Stimulated activated CD4-positive, alpha-beta T cell treated with anti-CD3 and anti-CD28 coated beads, Interleukin-12 subunit alpha, Interleukin-12 subunit beta, amount 100 ng/mL, for 48 hours (primary cell): ENCODE measurements around the gene SLC35B2.

Source experiments
- DNase-seq, 3 donors: peaks; one replicate each; pipeline ENCODE4 v3.0.0-alpha.2; 2020; ENCODE audit warnings: low read depth in 2 of 3, low spot score in 1 of 3

Gene SLC35B2

DNA sequence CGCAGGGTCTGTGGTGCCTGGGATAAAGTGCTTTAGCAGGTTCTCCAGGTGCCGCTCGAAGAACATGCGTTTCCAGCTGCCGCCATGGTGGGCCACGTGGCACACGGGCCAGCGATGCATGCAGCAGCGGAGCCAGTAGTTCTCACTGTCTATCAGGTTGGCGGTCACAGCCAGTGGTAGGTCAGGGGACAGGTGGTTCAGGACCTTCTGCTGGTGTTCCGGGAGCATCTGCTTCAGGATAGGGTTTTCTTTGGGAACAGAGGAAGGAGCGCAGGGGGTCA, 28.9 kb upstream of the SLC35B2 start:
- DNase-seq, result no peak

GRCh38 chr6:44285552-44286284, 28.4 kb upstream of the SLC35B2 start:
- DNase-seq, result no peak

DNA sequence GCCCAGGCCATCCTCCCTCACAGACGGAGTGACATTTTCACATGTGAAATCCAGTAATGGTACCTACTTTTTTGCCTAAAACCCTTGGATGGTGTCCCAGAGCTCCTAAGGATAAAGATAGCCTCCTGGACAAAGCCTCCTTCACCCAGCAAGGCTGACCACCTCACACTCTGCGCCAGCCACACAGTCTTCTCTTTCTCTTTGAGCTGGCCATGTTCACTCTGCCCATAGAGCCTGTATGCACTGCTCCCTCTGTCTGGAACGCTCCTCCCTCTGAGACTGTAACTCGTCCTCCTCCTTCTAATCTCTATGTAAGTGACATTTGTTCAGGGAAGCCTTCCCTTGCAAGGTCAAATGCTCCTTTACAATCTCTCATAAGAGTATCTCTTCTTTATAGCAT, 27.5 kb upstream of the SLC35B2 start:
- DNase-seq, result no peak

- no peak for DNase-seq
Measured at GRCh38 chr6:44284121-44284520, 26.8 kb upstream of the SLC35B2 start.

DNA sequence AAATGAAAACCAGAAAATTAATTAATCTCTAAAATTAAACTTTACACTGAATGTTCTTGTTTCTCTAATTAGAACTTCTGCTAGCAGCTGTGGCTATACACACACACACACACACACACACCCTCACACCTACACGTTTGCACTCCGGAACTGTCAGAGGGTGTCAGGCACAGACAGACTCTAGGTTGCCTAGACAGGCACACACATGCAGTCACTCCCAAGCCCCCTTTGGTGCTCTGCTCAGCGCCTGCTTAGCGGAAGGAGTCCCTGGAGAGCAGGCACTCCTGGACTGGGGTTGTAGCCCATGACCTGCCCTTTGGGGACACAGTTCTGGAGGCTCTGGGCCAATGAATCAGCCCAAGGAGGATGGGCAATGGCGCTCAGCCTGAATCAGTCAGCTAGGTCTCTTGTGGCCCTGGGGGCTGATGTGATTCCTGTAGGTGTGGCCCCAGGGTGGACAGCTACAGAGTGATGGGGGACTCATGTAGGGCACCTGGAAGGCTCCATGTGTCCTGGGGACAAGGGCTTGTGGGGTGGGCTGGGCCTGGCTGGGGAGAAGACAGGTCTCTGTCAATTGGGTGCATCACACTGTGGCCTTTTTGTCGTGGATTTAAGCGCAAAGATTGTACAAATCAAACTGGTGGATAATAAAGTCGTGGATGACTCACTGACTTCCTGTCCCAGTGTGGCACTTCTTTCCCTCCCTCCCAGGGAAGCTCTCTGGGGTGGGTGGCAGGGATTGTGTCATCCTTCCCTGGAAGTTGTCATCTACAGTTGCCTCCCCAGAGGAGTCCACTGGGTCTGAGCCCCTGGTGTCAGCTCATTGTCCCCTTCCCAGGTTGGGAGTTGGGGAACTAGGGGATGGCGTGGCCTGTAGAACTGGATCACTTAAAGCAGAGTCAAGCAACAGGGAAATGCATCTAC, 21.7 kb upstream of the SLC35B2 start:
- DNase-seq, result no peak

DNA sequence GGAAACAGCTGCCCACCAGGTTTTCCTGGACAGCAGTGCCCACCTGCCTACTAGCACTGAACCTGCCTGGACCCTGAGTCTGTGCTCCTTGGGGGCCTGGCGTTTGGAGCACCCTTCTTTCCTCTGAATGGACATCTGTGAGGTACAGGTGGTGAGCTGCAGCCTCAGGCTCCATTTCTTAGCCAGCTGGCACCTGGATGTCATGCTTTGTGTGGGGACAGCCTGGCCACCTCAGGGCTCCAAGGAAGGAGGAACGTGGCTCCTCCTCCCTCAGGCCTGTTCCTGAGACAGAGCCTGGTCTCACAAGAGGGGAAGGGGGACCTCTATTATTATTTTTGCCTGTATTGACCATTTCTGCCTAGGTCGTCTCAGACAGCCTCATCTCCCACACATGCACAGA, 21.0 kb upstream of the SLC35B2 start:
- no peak for DNase-seq

- DNase-seq, result no peak
Measured at GRCh38 chr6:44277763-44278162, 20.4 kb upstream of the SLC35B2 start.

DNA sequence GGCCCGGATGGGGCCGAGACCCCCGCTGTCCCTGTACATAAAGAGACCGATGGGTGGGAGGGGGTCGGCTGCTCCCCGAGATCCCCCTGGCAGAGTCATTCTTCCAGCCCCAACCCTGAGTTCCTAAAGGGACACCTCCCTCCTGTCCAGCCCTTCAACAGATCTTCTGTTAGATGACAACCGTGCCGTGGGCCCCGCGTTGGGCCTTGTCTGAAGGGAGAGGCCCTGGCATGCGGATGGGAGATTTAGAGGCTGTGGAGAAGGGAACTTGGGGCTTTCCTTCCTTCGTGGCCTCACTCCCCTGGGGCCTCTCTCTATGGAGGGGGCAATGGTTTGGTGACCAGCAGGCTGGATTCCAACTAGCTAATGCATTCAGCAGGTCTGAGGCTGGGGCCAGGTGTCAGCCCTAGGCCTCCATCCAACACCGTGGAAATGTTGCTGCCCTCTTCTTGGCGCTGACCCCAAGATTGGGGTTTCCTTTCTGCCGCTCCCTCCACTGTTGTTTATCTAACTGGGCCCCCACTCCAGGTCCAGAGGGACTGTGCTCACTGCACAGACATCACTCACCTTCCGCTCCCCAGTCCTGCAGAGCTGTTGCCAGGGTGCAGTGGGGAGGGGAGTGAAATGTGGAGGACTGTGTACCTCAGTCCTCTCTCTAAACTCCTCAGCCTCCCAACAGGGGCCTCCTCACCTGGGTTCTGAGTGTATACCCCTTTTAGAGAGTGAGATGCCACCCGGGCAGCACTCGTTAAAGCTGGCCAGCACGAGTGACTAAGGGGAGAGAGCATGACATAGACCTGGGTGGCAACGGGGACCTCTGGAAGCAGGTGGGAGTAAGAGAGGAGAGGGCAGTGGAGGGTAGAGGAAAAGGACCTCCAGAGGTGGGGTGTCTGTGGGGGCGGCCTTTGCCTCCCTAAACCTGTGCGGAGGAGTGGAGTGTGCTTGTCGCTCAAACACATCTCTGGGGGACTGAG, 19.6 kb upstream of the SLC35B2 start:
- DNase-seq, result no peak

- DNase-seq, result no peak
Measured at GRCh38 chr6:44275749-44276648, 18.7 kb upstream of the SLC35B2 start.

DNA sequence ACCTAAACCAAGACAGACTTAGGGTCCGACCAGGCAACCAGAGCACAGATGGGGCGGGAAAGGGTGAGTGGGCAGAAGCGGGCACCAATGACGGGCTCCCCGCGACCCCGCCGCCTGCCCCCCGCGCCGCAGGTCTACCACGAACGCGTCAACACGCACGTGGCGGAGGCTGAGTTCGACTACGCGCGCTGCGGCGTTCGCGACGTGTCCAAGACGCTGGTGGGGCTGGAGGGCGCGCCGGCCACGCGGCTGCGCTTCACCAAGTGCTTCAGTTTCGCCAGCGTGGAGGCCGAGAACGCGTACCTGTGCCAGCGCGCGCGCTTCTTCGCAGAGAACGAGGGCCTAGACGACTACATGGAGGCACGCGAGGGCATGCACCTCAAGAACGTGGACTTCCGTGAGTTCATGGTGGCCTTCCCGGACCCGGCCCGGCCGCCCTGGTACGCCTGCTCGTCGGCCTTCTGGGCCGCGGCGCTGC, 18.0 kb upstream of the SLC35B2 start:
- no peak for DNase-seq

- DNase-seq, result no peak
Measured at GRCh38 chr6:44273617-44274016, 16.3 kb upstream of the SLC35B2 start.

DNA sequence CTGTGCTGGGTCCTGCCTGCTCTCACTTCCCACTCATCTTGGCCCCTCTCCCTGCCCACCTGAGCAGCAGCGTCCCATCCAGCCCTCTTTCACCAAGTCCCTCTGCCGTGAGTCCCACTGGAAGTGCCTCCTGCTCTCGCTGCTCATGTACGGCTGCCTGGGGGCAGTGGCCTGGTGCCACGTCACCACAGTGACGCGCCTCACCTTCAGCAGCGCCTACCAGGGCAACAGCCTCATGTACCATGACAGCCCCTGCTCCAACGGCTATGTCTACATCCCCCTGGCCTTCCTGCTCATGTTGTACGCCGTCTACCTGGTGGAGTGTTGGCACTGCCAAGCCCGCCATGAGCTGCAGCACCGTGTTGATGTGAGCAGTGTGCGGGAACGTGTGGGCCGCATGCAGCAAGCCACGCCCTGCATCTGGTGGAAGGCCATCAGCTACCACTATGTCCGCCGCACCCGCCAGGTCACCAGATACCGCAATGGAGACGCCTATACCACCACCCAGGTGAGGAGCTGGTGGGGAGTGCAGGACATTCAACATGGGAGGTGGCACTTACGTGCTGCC, 15.8 kb upstream of the SLC35B2 start:
- DNase-seq, result no peak

GRCh38 chr6:44272529-44272928, 15.2 kb upstream of the SLC35B2 start:
- no peak for DNase-seq

DNA sequence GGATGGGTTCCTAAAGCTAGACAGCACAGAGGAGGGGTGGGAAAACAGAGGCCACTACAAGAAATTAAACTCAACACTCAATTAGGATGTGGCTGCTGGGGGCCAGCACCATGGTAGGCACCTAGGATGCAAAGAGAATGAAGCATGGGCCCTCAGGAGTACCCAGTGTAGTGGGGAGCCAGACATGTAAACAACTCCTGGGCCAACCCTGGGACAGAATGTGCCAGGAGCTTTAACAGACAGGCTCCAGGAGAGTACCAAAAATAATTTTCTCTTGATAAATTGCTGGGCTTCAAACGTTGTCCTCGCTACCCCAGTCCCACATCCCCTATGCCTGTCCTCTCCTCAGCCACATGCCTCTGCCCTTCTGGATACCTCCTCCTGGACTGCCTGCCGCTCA, 14.6 kb upstream of the SLC35B2 start:
- DNase-seq, result no peak

- no peak for DNase-seq
Measured at GRCh38 chr6:44271406-44271723, 14.0 kb upstream of the SLC35B2 start.

DNA sequence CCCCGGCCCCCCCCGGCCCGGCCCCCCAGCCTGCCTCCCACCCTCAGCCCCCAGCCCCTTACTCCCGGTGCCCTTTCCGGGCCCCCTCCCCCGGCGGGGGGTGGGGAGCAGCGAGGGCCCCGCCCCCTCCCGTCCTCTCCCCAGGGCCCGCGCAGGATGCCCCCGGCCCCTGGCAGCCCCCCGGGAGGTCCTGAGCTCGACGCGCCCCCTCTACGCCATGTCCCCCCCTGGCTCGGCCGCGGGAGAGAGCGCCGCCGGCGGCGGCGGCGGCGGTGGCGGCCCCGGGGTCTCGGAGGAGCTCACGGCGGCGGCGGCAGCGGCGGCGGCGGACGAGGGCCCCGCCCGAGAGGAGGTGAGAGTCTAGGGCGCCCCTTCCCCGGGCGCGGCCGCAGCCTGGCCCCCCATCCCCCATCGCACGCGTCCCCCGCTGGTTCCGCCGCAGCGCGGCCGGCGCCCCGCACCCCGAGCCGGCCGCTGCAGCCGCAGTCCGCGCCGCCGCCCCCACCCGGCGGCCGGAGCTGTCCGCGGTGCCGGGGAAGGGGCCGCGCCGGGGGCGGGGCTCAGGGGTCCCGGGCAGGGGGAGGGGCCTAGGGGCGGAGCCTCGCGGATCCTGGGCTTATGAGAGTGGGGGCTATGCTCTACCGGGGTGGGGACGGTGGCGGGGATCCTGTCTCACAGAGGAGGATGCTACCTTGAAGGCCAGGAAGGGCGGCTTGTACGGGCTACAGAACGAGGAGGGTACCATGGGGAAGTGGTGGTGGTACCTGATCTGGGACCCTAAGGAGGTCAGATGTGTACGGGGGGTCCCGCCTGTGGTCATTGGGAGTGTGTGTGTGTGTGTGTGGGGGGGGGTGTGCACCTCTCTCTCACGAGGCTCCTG, 13.4 kb upstream of the SLC35B2 start:
- no peak for DNase-seq

- DNase-seq, result no peak
Measured at GRCh38 chr6:44269921-44270525, 12.7 kb upstream of the SLC35B2 start, which contains the start of gene TMEM151B. TSS of gene TMEM151B (plus strand) at chr6:44270450. CDS start at chr6:44270743, 293 bp downstream.

DNA sequence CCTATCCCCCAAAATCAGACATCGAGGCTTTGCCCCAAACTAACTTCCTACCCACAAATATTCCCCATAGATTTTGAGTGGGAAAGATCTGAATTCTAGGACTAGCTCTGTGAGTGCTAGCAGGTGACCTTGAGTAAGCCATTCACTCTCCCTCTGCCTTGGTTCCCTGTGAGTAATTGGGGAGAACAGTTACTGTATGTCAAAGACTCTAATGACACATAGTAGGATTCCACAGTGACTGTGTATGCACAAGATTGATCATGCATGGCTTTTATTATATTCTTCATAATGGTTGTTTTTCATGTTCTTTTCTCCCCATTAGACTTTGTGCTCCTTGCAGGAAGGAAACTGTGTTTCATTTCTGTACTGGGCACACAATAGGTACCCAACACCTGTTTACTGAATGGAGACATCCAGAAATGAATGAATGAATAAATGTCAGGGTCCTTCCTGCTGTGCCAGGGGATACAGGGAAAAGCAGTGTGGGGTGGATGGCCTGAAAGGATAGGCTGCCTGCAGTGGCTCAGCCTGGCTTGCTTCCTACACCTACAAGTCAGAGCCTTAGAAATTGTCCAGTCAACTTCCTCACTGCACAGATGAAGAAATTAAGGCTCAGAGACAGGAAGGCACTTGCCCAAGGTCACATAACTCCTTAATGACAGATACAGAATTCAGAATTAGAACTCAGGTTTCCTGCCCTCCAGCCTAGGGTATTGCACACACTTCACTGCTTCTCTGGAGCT, 12.0 kb upstream of the SLC35B2 start:
- no peak for DNase-seq
